SKM-1 treated with dmso at 0.1 percent for 144 hours (cell line): ENCODE data around the gene DIP2A.

ENCODE experiments used
- DNase-seq: peaks from one replicate; lab custom pipeline; 2025; ENCODE audit not compliant: unreplicated experiment; lab: John Stamatoyannopoulos, UW

DIP2A gene

DNA sequence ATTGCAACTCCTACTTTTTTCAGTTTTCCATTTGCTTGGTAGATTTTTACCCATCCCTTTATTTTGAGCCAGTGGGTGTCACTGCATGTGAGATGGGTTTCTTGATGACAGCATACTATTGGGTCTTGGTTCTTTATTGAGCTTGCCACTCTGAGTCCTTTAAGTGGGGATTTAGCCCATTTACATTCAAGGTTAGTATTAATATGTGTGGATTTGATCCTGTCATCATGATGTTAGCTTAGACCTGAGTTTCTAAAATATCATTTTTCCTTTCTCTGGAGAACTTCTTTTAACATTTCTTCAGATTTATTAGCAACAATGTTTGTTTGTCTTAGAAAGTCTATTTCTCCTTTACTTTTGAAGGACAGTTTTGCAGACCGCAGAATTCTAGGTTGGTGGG is 158.0 kb downstream of the DIP2A start:
- DNase-seq: no peak

DNA sequence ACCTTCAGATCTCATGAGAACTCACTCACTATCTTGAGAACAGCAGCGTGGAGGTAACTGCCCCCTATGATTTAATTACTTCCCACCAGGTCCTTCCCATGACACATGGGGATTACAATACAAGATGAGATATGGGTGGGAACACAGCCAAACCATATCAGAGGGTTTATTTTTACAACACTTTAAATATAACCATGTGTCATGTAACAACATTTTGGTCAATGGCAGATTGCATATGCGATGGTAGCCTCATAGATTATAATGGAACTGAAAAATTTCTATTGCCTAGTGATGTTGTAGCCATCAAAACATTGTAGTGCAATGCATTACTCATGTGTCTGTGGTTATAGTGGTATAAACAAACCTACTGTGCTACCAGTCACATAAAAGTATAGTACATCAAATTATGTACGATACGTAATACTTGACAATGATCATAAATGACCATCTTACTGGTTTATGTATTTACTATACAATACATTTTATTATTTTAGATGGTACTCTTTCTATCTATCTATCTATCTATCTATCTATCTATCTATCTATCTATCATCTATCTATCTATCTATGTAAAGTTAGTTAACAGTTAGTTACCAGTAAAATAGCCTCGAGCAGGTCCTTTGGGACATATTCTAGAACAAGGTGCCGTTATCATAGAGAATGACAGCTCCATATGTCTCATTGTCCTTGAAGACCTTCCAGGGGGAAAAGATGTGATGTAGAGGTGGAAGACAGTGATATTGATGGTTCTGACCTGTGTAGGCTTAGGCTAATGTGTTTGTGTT is 158.8 kb downstream of the DIP2A start:
- no peak for DNase-seq

DNA sequence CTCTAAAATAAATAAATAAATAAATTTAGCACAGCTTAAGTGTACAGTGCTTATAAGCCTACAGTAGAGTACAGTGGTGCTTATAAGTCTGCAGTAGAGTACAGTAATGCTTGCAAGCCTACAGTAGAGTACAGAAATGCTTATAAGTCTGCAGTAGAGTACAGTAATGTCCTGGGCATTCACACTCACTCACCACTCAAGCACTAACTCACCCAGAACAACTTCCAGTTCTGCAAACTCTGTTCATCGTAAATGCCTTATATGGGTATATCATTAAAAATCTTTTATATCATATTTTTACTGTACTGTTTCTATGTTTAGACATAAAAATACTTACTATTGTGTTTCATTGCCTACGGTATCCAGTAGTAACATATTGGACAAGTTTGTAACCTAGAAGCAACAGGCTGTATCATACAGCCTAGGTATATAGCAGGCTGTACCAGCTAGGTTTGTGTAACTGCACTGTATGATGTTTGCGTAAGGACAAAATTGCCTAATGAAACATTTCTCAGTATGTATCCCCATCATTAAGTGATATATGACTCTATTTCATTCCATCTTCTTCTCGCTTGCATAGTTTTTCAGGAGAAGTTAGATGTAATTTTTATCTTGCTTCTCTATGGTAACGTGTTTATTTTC is 160.2 kb downstream of the DIP2A start:
- DNase-seq: no peak
